K562 (cell line): ENCODE results near the gene OGFR. TPM values are rescaled to one million over a fixed set of nuclear protein-coding genes. Genes with fewer than 3 reads are reported as not detected.

ENCODE experiments used
- FOXA1 ChIP-seq: fragments of 450-650 bp; IDR thresholded peaks from 2 replicates; pipeline ENCODE4 v1.6.1; 2016; ENCODE audit warnings: mild to moderate bottlenecking, borderline replicate concordance
- FOXJ2 ChIP-seq: fragments of 200-800 bp; sonication (Bioruptor generic); IDR thresholded peaks from 2 replicates; pipeline ENCODE4 v1.6.1; 2016; ENCODE audit warnings: missing genetic modification characterization, missing compliant biosample characterization
- GMEB1 ChIP-seq: fragments of 250-450 bp; sonication (Bioruptor Pico); IDR thresholded peaks from 2 replicates; pipeline ENCODE4 v1.4.0; 2020; ENCODE audit warnings: mild to moderate bottlenecking
- HMGXB4 ChIP-seq: sonication (generic); formaldehyde crosslinking; IDR thresholded peaks from 2 replicates; pipeline ENCODE4 v1.8.1; 2023; ENCODE audit warnings: mild to moderate bottlenecking, missing genetic modification reagents
- KDM4B ChIP-seq, 2 experiments: fragments of 450-650 bp in 1 of 2; sonication (generic) in 1 of 2; IDR thresholded peaks; 2 replicates each; pipeline ENCODE4 v1.6.1; 2016 to 2017; ENCODE audit warnings: borderline replicate concordance in 2 of 2, antibody characterized with exemption in 1 of 2, low read depth in 1 of 2, mild to moderate bottlenecking in 1 of 2
- MCM5 ChIP-seq: fragments of 450-650 bp; IDR thresholded peaks from 2 replicates; pipeline ENCODE4 v1.6.1; 2016; ENCODE audit warnings: low read depth
- NFE2 ChIP-seq: IDR thresholded peaks from 2 replicates; pipeline ENCODE4 v1.6.1; 2014; ENCODE audit warnings: antibody characterized with exemption, low read depth
- NR0B1 ChIP-seq: fragments of 450-650 bp; IDR thresholded peaks from one replicate; pipeline ENCODE4 v1.6.1; 2018; ENCODE audit warnings: mild to moderate bottlenecking, moderate library complexity; ENCODE audit not compliant: partially characterized antibody
- POLR2G ChIP-seq: fragments of 200-400 bp; formaldehyde crosslinking; IDR thresholded peaks from 2 replicates; pipeline ENCODE4 v1.6.1; 2017; ENCODE audit warnings: low read depth, mild to moderate bottlenecking, antibody characterized with exemption, low read length, moderate library complexity
- SAFB ChIP-seq: fragments of 200-400 bp; formaldehyde crosslinking; IDR thresholded peaks from 2 replicates; pipeline ENCODE4 v1.6.1; 2017; ENCODE audit warnings: low read depth, low read length, borderline replicate concordance
- SMARCA4 ChIP-seq: fragments of 450-650 bp; IDR thresholded peaks from 2 replicates; pipeline ENCODE4 v1.6.1; 2016
- TSC22D4 ChIP-seq: fragments of 450-650 bp; IDR thresholded peaks from 2 replicates; pipeline ENCODE4 v1.6.1; 2016; ENCODE audit warnings: missing genetic modification characterization, missing biosample characterization, control low read depth
- ZBTB8A ChIP-seq: fragments of 450-650 bp; IDR thresholded peaks from 2 replicates; pipeline ENCODE4 v1.6.1; 2018; ENCODE audit warnings: mild to moderate bottlenecking, moderate library complexity; ENCODE audit not compliant: partially characterized antibody
- ZNF133 ChIP-seq: fragments of 250-450 bp; sonication (Bioruptor Pico); IDR thresholded peaks from 2 replicates; pipeline ENCODE4 v1.4.0; 2020; ENCODE audit warnings: mild to moderate bottlenecking
- ZNF584 ChIP-seq: fragments of 200-800 bp; sonication (Bioruptor generic); IDR thresholded peaks from 2 replicates; pipeline ENCODE4 v1.6.1; 2016; ENCODE audit warnings: low read depth, mild to moderate bottlenecking, missing genetic modification characterization, missing compliant biosample characterization
- ZNF740 ChIP-seq, 3 experiments: fragments of 200-800 bp in 1 of 3; sonication (Bioruptor generic) in 1 of 3; sonication (generic) in 1 of 3; formaldehyde crosslinking in 1 of 3; IDR thresholded peaks; 2 replicates each; pipeline versions ENCODE4 v1.6.1 to v1.8.0; 2016 to 2022; ENCODE audit warnings: mild to moderate bottlenecking in 2 of 3, missing compliant biosample characterization in 2 of 3, missing genetic modification characterization in 2 of 3, missing genetic modification reagents in 1 of 3
- ZNF79 ChIP-seq: fragments of 250-450 bp; sonication (Bioruptor Pico); IDR thresholded peaks from 2 replicates; pipeline ENCODE4 v1.4.0; 2020; ENCODE audit warnings: low read depth, mild to moderate bottlenecking, moderate library complexity
- polyA plus RNA-seq, 8 experiments: library from polyadenylated mRNA; depleted of rRNA in 4 of 8; stranded (reverse) in 5 of 8; unstranded in 3 of 8; fragments of >200 nt; fragmentation: Nextera tagmentation in 2 of 8; fragmentation: Illumina TruSeq in 1 of 8; extraction: Ambion mirVana in 2 of 8; extraction: Trizol in 1 of 8; gene quantifications; 2 replicates each; pipeline versions ENCODE4 v1.2.1 to v1.2.3, GENCODE V29; 2011 to 2014; ENCODE audit warnings: inconsistent platforms in 1 of 8, missing spikeins in 1 of 8
- total RNA-seq, 7 experiments: library from RNA; depleted of rRNA in 6 of 7; stranded (reverse); fragments of >200 nt in 6 of 7; fragmentation: Illumina TruSeq in 2 of 7; extraction: Trizol in 2 of 7; gene quantifications; 2 replicates each; pipeline versions ENCODE4 v1.2.1 to v1.2.3, GENCODE V29; 2011 to 2021; ENCODE audit warnings: low replicate concordance in 1 of 7
- TF ChIP-seq, protein P1 (sequence below): fragments of 250-450 bp; sonication (Bioruptor Pico); IDR thresholded peaks from 2 replicates; pipeline ENCODE4 v1.8.0; 2021; ENCODE audit warnings: mild to moderate bottlenecking, moderate library complexity
- TF ChIP-seq, protein P2 (sequence below), 2 experiments: fragments of 250-450 bp in 1 of 2; fragments of 450-650 bp in 1 of 2; sonication (Bioruptor Pico) in 1 of 2; IDR thresholded peaks; 2 replicates each; pipeline versions ENCODE4 v1.6.1 to v1.8.0; 2016 to 2021; ENCODE audit warnings: mild to moderate bottlenecking in 2 of 2, moderate library complexity in 2 of 2, missing compliant biosample characterization in 1 of 2, missing genetic modification characterization in 1 of 2

Gene OGFR
- total and polyA plus RNA-seq, 9 of the 15 experiments (the other 6 are each of a cell fraction or from before 2014, with no cell fraction given): 0.39 to 56.3 (median 17.5) TPM

DNA sequence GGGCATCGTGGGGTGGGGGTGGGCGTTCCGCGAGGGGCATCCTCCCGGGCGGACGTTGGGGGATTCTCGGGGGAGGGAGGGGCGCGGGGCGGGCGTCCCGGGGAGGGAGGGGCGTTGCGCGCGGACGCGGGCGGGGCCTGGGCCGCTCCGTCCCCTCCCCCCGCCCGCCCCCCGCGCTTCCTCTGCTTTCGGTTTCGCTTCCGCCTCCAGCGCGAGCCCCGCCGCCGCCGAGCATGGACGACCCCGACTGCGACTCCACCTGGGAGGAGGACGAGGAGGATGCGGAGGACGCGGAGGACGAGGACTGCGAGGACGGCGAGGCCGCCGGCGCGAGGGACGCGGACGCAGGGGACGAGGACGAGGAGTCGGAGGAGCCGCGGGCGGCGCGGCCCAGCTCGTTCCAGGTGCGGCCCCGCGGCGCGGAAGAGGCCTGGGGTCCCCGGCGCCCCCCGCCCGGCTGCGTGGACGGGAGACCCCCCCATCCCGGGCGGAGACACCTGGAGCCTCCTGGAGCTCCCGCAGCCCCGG lies at the start of gene OGFR (continued):
- TF ChIP-seq GMEB1 (no peak), ZBTB8A (no peak), FOXA1 (no peak), SMARCA4 (no peak), NFE2 (no peak), TSC22D4 (tag) (no peak), SAFB (no peak), NR0B1 (no peak), HMGXB4 (CRISPR knock-in tag) (0 out of 2 replicates have a peak, but pooled peaks have one; percentile 54), MCM5 (no peak), FOXJ2 (no peak), ZNF584 (CRISPR knock-in tag) (no peak), ZNF740 (CRISPR knock-in tag; IDR thresholded peaks at IDR 0.05) (no peak; the same call in 1 of the 2 replicates), ZNF740 (tag; IDR thresholded peaks at IDR 0.05) (no peak), ZNF133 (CRISPR knock-in tag) (no peak), ZNF79 (no peak), KDM4B (IDR thresholded peaks at IDR 0.05; ENCODE audit: borderline replicate concordance in 2 of 2, low read depth in 1 of 2) (0 out of 4 replicates have a peak, but pooled peaks of 1 of the 2 experiments have one; percentile 41), POLR2G (peak; percentile 68)
- TF ChIP-seq, protein P1, sequence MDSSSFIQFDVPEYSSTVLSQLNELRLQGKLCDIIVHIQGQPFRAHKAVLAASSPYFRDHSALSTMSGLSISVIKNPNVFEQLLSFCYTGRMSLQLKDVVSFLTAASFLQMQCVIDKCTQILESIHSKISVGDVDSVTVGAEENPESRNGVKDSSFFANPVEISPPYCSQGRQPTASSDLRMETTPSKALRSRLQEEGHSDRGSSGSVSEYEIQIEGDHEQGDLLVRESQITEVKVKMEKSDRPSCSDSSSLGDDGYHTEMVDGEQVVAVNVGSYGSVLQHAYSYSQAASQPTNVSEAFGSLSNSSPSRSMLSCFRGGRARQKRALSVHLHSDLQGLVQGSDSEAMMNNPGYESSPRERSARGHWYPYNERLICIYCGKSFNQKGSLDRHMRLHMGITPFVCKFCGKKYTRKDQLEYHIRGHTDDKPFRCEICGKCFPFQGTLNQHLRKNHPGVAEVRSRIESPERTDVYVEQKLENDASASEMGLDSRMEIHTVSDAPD: no peak
- TF ChIP-seq, protein P2, sequence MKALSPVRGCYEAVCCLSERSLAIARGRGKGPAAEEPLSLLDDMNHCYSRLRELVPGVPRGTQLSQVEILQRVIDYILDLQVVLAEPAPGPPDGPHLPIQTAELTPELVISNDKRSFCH (CRISPR knock-in tag; IDR thresholded peaks at IDR 0.05): no peak
- TF ChIP-seq, protein P2 (tag; IDR thresholded peaks at IDR 0.05): no peak
